ENCODE measurements around the gene ATP7B. TPM values are rescaled to one million over a fixed set of nuclear protein-coding genes. Genes with fewer than 3 reads are reported as not detected.

Gene ATP7B
- total and polyA plus RNA-seq, 2 donors (not counting 3 experiments of a cell fraction or from before 2014, with no cell fraction given) = 4.2 to 8.0 TPM

DNA sequence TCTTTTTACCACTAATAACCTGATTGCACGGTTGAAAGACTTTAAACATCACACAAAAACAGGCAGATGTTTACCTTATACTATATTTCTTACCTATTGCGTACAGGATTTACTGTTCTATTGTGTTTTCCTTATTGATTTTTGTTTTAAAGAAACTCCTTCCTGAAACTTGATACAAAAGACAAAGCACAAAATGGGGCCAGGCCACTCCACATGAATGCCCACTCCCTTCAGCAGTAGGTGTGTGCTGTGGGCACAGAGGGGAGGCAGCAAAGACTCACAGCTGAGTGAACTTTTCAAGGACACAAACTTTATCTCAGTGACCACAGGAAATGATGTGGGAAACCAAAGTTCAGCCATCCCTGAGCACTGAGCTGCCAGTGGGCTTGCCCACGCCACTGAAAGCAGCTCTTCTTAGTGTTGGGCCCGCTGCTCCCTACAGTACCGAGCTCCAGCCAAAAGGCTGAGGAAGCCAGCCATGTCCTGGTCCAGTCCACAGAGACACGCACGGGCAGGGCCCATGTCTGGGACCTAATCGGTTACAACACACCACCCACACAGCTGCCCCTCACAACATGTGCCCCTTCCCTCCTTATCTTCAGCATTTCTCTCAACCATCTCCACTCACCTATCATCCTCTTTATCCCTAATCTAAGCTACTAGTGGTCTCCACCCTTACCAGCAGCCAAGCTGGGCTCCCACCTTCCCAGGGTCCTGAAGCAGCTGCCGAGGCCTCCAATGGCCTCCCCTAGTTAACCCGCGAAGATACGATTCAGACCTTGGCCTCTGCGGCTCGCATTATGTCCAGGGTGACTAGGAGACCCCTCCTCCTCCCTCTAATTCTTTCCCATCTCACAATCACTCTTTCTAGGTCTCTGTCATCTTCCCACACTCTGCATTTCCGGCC is 39.5 kb downstream of the ATP7B start:
- Histone ChIP-seq H3K4me3 (replicated peaks in 1 of 3; ENCODE audit: insufficient read depth in 1 of 3, low read depth in 1 of 3, low read length in 3 of 3) (no peak overlapping the region), H3K4me1 (ENCODE audit: control insufficient read depth, extremely low read depth, insufficient read depth, low read length) (no peaks in the 10 kb centered on the region), H3K4me2 (ENCODE audit: insufficient read depth, low read length) (no peak overlapping the region), H3K27me3 (ENCODE audit: control insufficient read depth in 2 of 2, insufficient read depth in 2 of 2, low read length in 2 of 2) (peaks cover 0 to 3% of the 10 kb centered on the region in 2 experiments), H3K9ac (replicated peaks; ENCODE audit: extremely low read depth, insufficient read depth, low read length) (no peak overlapping the region), H3K9me3 (replicated peaks; ENCODE audit: control insufficient read depth, insufficient read depth, low read length) (no peaks in the 10 kb centered on the region), H3K27ac (ENCODE audit: insufficient read depth, low read depth, low read length) (no peak overlapping the region), H3K79me2 (ENCODE audit: control insufficient read depth, insufficient read depth, low read length) (no peaks in the 10 kb centered on the region), H4K20me1 (replicated peaks; ENCODE audit: control insufficient read depth, extremely low read depth, insufficient read depth, low read length) (no peaks in the 10 kb centered on the region), H3K36me3 (ENCODE audit: control insufficient read depth in 2 of 2, extremely low read depth in 1 of 2, insufficient read depth in 2 of 2, low read length in 2 of 2) (no peaks in the 10 kb centered on the region), H2AFZ (ENCODE audit: low read depth, low read length) (no peak overlapping the region), H3K9me1 (replicated peaks; ENCODE audit: control insufficient read depth, extremely low read depth, insufficient read depth, low read length) (no peaks in the 10 kb centered on the region)
- dilution Hi-C loops (cut with MboI; ENCODE audit: extremely low pct_ligation_motif_present, low sequenced_read_pairs) = no loop called here
- TF ChIP-seq, protein P1, sequence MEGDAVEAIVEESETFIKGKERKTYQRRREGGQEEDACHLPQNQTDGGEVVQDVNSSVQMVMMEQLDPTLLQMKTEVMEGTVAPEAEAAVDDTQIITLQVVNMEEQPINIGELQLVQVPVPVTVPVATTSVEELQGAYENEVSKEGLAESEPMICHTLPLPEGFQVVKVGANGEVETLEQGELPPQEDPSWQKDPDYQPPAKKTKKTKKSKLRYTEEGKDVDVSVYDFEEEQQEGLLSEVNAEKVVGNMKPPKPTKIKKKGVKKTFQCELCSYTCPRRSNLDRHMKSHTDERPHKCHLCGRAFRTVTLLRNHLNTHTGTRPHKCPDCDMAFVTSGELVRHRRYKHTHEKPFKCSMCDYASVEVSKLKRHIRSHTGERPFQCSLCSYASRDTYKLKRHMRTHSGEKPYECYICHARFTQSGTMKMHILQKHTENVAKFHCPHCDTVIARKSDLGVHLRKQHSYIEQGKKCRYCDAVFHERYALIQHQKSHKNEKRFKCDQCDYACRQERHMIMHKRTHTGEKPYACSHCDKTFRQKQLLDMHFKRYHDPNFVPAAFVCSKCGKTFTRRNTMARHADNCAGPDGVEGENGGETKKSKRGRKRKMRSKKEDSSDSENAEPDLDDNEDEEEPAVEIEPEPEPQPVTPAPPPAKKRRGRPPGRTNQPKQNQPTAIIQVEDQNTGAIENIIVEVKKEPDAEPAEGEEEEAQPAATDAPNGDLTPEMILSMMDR (IDR thresholded peaks at IDR 0.05; ENCODE audit: extremely low read depth in 1 of 2, insufficient read depth in 1 of 2, low read depth in 1 of 2, low read length in 2 of 2) = no peak
- no peak for TF ChIP-seq JUN (IDR thresholded peaks at IDR 0.05; ENCODE audit: borderline replicate concordance, insufficient read depth, insufficient read length, low read depth)
- TF ChIP-seq POLR2A (IDR thresholded peaks at IDR 0.05; ENCODE audit: low read depth, low read length) = no peak
- no peak for TF ChIP-seq POLR2AphosphoS5 (IDR thresholded peaks at IDR 0.05; ENCODE audit: insufficient read depth, low read depth, low read length)
- TF ChIP-seq FOS (IDR thresholded peaks at IDR 0.05; ENCODE audit: borderline replicate concordance, insufficient read depth, low read length) = no peak
- no peak for TF ChIP-seq EZH2 (IDR thresholded peaks at IDR 0.05; ENCODE audit: borderline replicate concordance, low read depth, low read length, severe bottlenecking)
- TF ChIP-seq GATA2 (IDR thresholded peaks at IDR 0.05; ENCODE audit: insufficient read depth, insufficient read length, low read depth, low read length) = no peak
- TF ChIP-seq, protein P2, sequence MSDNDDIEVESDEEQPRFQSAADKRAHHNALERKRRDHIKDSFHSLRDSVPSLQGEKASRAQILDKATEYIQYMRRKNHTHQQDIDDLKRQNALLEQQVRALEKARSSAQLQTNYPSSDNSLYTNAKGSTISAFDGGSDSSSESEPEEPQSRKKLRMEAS (IDR thresholded peaks at IDR 0.05; ENCODE audit: insufficient read depth, insufficient read length) = no peak
- no peak for TF ChIP-seq MYC (IDR thresholded peaks at IDR 0.05; ENCODE audit: low read depth, low read length)
- intact Hi-C loops (cut with micrococcal nuclease) = no loop called here
- FAIRE-seq = no peak
- BruUV-seq (replicated peaks) = no TSS peak
- POLR2A ChIA-PET = no interaction called here
- DNase-seq (ENCODE audit: low read depth, low spot score) = no peak
- CTCF ChIA-PET = interaction anchor here (0.8 to 1.2 kb wide), 3 partner anchors 10 to 264 kb away, joined by 3 read pairs; no protein-coding TSS in a partner anchor
